ENCODE results near the gene TUFT1. TPM values are rescaled to one million over a fixed set of nuclear protein-coding genes. Genes with fewer than 3 reads are reported as not detected.

Gene TUFT1
- total RNA-seq, 1 experiment from 2014 or later = 7.9 TPM

DNA sequence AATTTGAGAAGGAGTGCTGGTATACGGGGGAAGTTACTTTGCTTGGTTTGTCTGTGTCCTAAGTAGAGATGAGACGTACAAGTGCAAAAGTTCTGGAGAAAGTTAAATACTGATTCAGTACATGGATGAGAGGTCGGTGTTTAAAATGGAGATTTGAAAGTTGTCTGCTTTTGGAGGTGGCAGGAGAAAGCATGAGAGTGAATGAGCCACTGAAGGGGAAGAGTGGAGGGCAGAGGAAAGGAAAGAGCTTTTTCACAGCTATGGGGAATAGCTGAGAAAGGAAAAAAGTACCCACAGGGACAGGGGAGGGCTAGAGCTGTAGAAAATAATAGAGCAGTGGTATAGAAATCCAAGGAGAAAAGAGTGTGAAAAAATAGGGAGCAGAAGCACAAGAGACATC is 47.1 kb upstream of the TUFT1 start:
- ATAC-seq (no peak), DNase-seq (ENCODE audit: low spot score) (no peak)
- CTCF ChIA-PET = no interaction called here
- H3K36me3 Mint-ChIP-seq = no peaks in the 10 kb centered on the region
- H3K27ac Mint-ChIP-seq = no peak overlapping the region
- no peaks in the 10 kb centered on the region; the same call in 1 of the 2 replicates for H3K27me3 Mint-ChIP-seq (ENCODE audit: low read depth)
- no peak for TF ChIP-seq KAT7 (CRISPR knock-in tag; IDR thresholded peaks at IDR 0.05; ENCODE audit: borderline replicate concordance)
- no peak for TF ChIP-seq SP1 (CRISPR knock-in tag; conservative IDR thresholded peaks at IDR 0.05)
- no peak for TF ChIP-seq GTF2I (CRISPR knock-in tag; conservative IDR thresholded peaks at IDR 0.05)
- H3K4me1 Mint-ChIP-seq = peaks cover 4% of the 10 kb centered on the region; the same call in 1 of the 2 replicates
- H3K9me3 Mint-ChIP-seq = no peaks in the 10 kb centered on the region
- POLR2A ChIA-PET = no interaction called here
- no peak overlapping the region for H3K4me3 Mint-ChIP-seq

DNA sequence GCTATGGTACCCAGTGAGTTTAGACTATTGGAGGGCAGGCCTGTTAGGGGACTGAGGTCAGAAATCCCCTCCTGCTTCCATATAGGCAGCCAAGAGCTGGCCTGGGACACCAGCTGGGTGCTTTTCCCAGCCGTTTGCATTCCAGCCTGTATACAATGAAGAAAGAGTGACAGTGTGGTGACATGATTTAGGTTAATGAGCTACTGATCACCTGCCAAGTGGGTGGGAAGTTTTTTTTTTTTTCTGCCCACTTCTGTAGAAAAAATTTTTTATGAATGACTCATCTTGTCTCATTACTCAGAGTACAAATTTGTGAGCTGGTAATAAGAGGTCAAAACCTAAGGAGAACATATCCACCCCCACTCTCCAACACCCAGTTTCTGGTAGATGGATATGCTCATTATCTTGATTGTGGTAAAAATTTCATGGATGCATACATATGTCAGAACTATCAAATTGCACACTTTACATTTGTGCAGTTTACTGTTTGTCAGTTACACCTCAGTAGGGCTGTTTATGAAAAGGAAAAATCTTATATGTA is 45.3 kb upstream of the TUFT1 start:
- ChIA-PET CTCF (interaction anchor here (1.0 to 1.9 kb wide), 3 partner anchors 9 to 50 kb away, joined by 3 to 7 read pairs (median 5); no protein-coding TSS in a partner anchor), POLR2A (no interaction called here)
- Mint-ChIP-seq H3K4me3 (no peak overlapping the region), H3K9me3 (no peaks in the 10 kb centered on the region), H3K4me1 (peaks cover 4% of the 10 kb centered on the region; the same call in 1 of the 2 replicates), H3K36me3 (no peaks in the 10 kb centered on the region), H3K27ac (no peak overlapping the region), H3K27me3 (ENCODE audit: low read depth) (no peaks in the 10 kb centered on the region; the same call in 1 of the 2 replicates)
- DNase-seq (ENCODE audit: low spot score) (no peak), ATAC-seq (peak; percentile 47; the same call in 1 of the 2 replicates)
- TF ChIP-seq JUN (CRISPR knock-in tag; IDR thresholded peaks at IDR 0.05) (no peak), AFF4 (CRISPR knock-in tag; IDR thresholded peaks at IDR 0.05; ENCODE audit: borderline replicate concordance) (no peak), GRHL2 (CRISPR knock-in tag; IDR thresholded peaks at IDR 0.05; ENCODE audit: insufficient replicate concordance, severe bottlenecking) (no peak), TEAD4 (CRISPR knock-in tag; IDR thresholded peaks at IDR 0.05) (no peak), EMX1 (CRISPR knock-in tag; IDR thresholded peaks at IDR 0.05) (no peak), FOXP4 (CRISPR knock-in tag; IDR thresholded peaks at IDR 0.05) (no peak)
- TF ChIP-seq, protein P1, sequence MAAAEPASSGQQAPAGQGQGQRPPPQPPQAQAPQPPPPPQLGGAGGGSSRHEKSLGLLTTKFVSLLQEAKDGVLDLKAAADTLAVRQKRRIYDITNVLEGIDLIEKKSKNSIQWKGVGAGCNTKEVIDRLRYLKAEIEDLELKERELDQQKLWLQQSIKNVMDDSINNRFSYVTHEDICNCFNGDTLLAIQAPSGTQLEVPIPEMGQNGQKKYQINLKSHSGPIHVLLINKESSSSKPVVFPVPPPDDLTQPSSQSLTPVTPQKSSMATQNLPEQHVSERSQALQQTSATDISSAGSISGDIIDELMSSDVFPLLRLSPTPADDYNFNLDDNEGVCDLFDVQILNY (CRISPR knock-in tag; IDR thresholded peaks at IDR 0.05) = no peak
- TF ChIP-seq, protein P2, sequence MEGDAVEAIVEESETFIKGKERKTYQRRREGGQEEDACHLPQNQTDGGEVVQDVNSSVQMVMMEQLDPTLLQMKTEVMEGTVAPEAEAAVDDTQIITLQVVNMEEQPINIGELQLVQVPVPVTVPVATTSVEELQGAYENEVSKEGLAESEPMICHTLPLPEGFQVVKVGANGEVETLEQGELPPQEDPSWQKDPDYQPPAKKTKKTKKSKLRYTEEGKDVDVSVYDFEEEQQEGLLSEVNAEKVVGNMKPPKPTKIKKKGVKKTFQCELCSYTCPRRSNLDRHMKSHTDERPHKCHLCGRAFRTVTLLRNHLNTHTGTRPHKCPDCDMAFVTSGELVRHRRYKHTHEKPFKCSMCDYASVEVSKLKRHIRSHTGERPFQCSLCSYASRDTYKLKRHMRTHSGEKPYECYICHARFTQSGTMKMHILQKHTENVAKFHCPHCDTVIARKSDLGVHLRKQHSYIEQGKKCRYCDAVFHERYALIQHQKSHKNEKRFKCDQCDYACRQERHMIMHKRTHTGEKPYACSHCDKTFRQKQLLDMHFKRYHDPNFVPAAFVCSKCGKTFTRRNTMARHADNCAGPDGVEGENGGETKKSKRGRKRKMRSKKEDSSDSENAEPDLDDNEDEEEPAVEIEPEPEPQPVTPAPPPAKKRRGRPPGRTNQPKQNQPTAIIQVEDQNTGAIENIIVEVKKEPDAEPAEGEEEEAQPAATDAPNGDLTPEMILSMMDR (IDR thresholded peaks at IDR 0.05) = no peak

DNA sequence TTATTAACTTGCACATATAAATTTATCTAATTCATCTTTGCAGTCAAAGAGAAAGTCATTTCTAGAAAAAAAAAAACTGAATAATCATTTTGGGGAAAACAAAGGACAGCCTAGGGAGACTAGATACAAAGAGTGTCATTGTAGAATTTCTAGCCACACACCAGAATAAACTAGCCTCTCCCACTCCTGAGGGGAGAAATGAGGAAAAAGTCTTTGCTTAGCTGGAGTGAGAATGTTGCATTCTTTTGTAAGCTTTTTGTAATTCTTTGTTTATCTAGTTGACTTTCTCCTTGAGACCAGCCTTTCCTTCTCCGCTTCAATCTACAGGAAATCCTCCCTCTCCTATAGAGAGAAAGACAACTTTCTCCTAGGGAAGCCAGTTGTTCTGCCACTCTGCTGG is 44.8 kb upstream of the TUFT1 start:
- no peaks in the 10 kb centered on the region for H3K36me3 Mint-ChIP-seq

More for the DNA sequence above, 44.8 kb upstream of the TUFT1 start:
- Mint-ChIP-seq H3K9me3 (no peaks in the 10 kb centered on the region), H3K4me3 (no peak overlapping the region), H3K4me1 (peaks cover 4% of the 10 kb centered on the region; the same call in 1 of the 2 replicates), H3K27me3 (ENCODE audit: low read depth) (no peaks in the 10 kb centered on the region; the same call in 1 of the 2 replicates), H3K27ac (no peak overlapping the region; the same call in 1 of the 2 replicates)
- ATAC-seq (no peak), DNase-seq (ENCODE audit: low spot score) (no peak)
- CTCF ChIA-PET = interaction anchor here (1.0 to 1.9 kb wide), 3 partner anchors 10 to 51 kb away, joined by 3 to 7 read pairs (median 5); no protein-coding TSS in a partner anchor
- POLR2A ChIA-PET = no interaction called here
- TF ChIP-seq ZNF396 (CRISPR knock-in tag; IDR thresholded peaks at IDR 0.05; ENCODE audit: borderline replicate concordance) = no peak
- TF ChIP-seq ESRRA (CRISPR knock-in tag; IDR thresholded peaks at IDR 0.05; ENCODE audit: borderline replicate concordance) = no peak
- TF ChIP-seq JAZF1 (CRISPR knock-in tag; IDR thresholded peaks at IDR 0.05) = no peak

Measured in WTC11 (cell line).